ENCODE measurements around the gene OSBPL8.
"Not testable (repeated sequence)": the region's sequence is repeated elsewhere in the genome, so short reads cannot be mapped to it uniquely, and the experiment has no call there.

DNA sequence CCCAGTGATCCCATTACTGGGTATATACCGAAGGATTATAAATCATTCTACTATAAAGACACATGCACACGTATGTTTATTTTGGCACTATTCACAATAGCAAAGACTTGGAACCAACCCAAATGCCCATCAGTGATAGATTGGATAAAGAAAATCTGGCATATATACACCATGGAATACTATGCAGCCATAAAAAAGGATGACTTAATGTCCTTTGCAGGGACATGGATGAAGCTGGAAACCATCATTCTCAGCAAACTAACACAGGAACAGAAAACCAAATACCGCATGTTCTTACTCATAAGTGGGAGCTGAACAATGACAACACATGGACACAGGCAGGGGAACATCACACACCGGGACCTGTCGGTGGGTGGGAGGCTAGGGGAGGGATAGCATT is 195.4 kb downstream of the OSBPL8 start:
- TF ChIP-seq, protein P1, sequence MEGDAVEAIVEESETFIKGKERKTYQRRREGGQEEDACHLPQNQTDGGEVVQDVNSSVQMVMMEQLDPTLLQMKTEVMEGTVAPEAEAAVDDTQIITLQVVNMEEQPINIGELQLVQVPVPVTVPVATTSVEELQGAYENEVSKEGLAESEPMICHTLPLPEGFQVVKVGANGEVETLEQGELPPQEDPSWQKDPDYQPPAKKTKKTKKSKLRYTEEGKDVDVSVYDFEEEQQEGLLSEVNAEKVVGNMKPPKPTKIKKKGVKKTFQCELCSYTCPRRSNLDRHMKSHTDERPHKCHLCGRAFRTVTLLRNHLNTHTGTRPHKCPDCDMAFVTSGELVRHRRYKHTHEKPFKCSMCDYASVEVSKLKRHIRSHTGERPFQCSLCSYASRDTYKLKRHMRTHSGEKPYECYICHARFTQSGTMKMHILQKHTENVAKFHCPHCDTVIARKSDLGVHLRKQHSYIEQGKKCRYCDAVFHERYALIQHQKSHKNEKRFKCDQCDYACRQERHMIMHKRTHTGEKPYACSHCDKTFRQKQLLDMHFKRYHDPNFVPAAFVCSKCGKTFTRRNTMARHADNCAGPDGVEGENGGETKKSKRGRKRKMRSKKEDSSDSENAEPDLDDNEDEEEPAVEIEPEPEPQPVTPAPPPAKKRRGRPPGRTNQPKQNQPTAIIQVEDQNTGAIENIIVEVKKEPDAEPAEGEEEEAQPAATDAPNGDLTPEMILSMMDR (IDR thresholded peaks at IDR 0.05; ENCODE audit: control extremely low read depth in 1 of 3, insufficient read depth in 1 of 3, low read depth in 1 of 3, low read length in 3 of 3): not testable (repeated sequence)
- TF ChIP-seq POLR2A (IDR thresholded peaks at IDR 0.05; ENCODE audit: control extremely low read depth in 1 of 2, low read depth in 2 of 2, low read length in 2 of 2); JUN (IDR thresholded peaks at IDR 0.05; ENCODE audit: low read depth, low read length); TAF1 (IDR thresholded peaks at IDR 0.05; ENCODE audit: low read depth, low read length); RAD21 (IDR thresholded peaks at IDR 0.05 in 1 of 2, conservative IDR thresholded peaks at IDR 0.05 in 1 of 2; ENCODE audit: low read depth in 2 of 2, low read length in 2 of 2); YY1 (IDR thresholded peaks at IDR 0.05; ENCODE audit: low read depth, low read length); TEAD4 (IDR thresholded peaks at IDR 0.05; ENCODE audit: low read depth, low read length); ZNF274 (IDR thresholded peaks at IDR 0.05; ENCODE audit: borderline replicate concordance, extremely low read depth, low read length); EZH2 (IDR thresholded peaks at IDR 0.05; ENCODE audit: low read depth, low read length, severe bottlenecking): not testable (repeated sequence)
- TF ChIP-seq, protein P2, sequence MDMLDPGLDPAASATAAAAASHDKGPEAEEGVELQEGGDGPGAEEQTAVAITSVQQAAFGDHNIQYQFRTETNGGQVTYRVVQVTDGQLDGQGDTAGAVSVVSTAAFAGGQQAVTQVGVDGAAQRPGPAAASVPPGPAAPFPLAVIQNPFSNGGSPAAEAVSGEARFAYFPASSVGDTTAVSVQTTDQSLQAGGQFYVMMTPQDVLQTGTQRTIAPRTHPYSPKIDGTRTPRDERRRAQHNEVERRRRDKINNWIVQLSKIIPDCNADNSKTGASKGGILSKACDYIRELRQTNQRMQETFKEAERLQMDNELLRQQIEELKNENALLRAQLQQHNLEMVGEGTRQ (IDR thresholded peaks at IDR 0.05; ENCODE audit: low read length): not testable (repeated sequence)

Measured in H1 (cell line).